ENCODE data around the gene AAK1. TPM values are rescaled to one million over a fixed set of nuclear protein-coding genes. Genes with fewer than 3 reads are reported as not detected.
"Not testable (repeated sequence)": the region's sequence is repeated elsewhere in the genome, so short reads cannot be mapped to it uniquely, and the experiment has no call there.

AAK1 gene
- total RNA-seq, 3 donors from 2014 or later (not counting 1 experiment from before 2014, with no cell fraction given) = 174 to 249 (median 204) TPM

DNA sequence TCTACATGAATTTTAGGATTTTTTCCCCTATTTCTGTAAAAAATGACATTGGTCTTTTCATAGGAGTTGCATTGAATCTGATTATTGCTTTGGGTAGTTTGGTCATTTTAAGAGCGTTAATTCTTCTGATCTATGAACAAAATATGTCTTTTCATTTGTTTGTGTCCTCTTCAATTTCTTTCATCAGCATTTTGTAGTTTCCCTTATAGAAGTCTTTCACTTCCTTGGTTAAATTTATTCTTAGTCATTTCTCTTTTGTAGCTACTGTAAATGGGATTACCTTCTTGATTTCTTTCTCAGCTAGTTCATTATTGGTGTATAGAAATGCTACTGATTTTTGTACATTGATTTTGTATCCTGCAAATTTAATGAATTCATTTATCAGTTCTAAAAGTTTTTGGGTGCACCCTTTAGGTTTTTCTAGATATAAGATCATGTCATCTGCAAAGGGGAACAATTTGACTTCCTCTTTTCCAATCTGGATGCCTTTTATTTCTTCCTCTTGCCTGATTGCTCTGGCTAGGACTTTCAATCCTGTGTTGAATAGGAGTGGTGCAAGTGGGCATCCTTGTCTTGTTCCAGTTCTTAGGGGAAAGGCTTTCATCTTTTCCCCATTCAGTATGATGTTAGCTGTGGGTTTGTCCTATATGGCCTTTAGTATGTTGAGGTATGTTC lies 36.6 kb upstream of the AAK1 start:
- no peaks in the 10 kb centered on the region for H3K36me3 ChIP-seq (ENCODE audit: control insufficient read depth, insufficient read depth, low read length)
- H3K4me3 Mint-ChIP-seq = no peak overlapping the region
- H3K9me3 ChIP-seq (ENCODE audit: control insufficient read depth, insufficient read depth, low read length) = no peaks in the 10 kb centered on the region
- TF ChIP-seq, protein P1, sequence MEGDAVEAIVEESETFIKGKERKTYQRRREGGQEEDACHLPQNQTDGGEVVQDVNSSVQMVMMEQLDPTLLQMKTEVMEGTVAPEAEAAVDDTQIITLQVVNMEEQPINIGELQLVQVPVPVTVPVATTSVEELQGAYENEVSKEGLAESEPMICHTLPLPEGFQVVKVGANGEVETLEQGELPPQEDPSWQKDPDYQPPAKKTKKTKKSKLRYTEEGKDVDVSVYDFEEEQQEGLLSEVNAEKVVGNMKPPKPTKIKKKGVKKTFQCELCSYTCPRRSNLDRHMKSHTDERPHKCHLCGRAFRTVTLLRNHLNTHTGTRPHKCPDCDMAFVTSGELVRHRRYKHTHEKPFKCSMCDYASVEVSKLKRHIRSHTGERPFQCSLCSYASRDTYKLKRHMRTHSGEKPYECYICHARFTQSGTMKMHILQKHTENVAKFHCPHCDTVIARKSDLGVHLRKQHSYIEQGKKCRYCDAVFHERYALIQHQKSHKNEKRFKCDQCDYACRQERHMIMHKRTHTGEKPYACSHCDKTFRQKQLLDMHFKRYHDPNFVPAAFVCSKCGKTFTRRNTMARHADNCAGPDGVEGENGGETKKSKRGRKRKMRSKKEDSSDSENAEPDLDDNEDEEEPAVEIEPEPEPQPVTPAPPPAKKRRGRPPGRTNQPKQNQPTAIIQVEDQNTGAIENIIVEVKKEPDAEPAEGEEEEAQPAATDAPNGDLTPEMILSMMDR (IDR thresholded peaks at IDR 0.05) = no peak
- ATAC-seq = no peak
- no peaks in the 10 kb centered on the region for H3K27me3 ChIP-seq (ENCODE audit: control insufficient read depth, insufficient read depth, low read length)
- H3K4me1 Mint-ChIP-seq = peaks cover 16 to 20% of the 10 kb centered on the region in 2 donors
- no peak overlapping the region for H3K4me3 ChIP-seq (ENCODE audit: low read length)
- WGBS (ENCODE audit: insufficient coverage) = no CpG with 5 or more reads among the region's 1 CpG
- H3K27ac Mint-ChIP-seq = no peak overlapping the region
- no peaks in the 10 kb centered on the region for H3K4me1 ChIP-seq (ENCODE audit: control insufficient read depth, insufficient read depth, low read length)
- intact Hi-C loops (cut with micrococcal nuclease) = no loop called here
- H3K27ac ChIP-seq (ENCODE audit: low read length) = no peak overlapping the region
- H3K36me3 Mint-ChIP-seq = no peaks in the 10 kb centered on the region
- no peaks in the 10 kb centered on the region for H3K9me3 Mint-ChIP-seq
- no peak for DNase-seq
- no peaks in the 10 kb centered on the region for H3K27me3 Mint-ChIP-seq (ENCODE audit: low read depth in 2 of 2)

- WGBS (ENCODE audit: insufficient coverage) = 72% methylated on average over 5 of the region's 5 CpGs
- intact Hi-C loops (cut with micrococcal nuclease) = no loop called here
- H3K4me1 Mint-ChIP-seq = no peaks in the 10 kb centered on the region
- TF ChIP-seq, protein P1 (IDR thresholded peaks at IDR 0.05) = no peak
- Histone ChIP-seq H3K36me3 (ENCODE audit: control insufficient read depth, insufficient read depth, low read length) (no peaks in the 10 kb centered on the region), H3K4me3 (ENCODE audit: low read length) (no peak overlapping the region), H3K9me3 (ENCODE audit: control insufficient read depth, insufficient read depth, low read length) (no peaks in the 10 kb centered on the region), H3K27me3 (ENCODE audit: control insufficient read depth, insufficient read depth, low read length) (no peaks in the 10 kb centered on the region), H3K4me1 (ENCODE audit: control insufficient read depth, insufficient read depth, low read length) (no peaks in the 10 kb centered on the region), H3K27ac (ENCODE audit: low read length) (no peak overlapping the region)
- no peak overlapping the region for H3K27ac Mint-ChIP-seq
- H3K9me3 Mint-ChIP-seq = no peaks in the 10 kb centered on the region
- H3K27me3 Mint-ChIP-seq (ENCODE audit: low read depth in 2 of 2) = no peaks in the 10 kb centered on the region
- no peak for ATAC-seq
- H3K4me3 Mint-ChIP-seq = no peak overlapping the region
- DNase-seq = no peak
- no peaks in the 10 kb centered on the region for H3K36me3 Mint-ChIP-seq
Observed at GRCh38 chr2:69677914-69678313, 34.4 kb upstream of the AAK1 start.

DNA sequence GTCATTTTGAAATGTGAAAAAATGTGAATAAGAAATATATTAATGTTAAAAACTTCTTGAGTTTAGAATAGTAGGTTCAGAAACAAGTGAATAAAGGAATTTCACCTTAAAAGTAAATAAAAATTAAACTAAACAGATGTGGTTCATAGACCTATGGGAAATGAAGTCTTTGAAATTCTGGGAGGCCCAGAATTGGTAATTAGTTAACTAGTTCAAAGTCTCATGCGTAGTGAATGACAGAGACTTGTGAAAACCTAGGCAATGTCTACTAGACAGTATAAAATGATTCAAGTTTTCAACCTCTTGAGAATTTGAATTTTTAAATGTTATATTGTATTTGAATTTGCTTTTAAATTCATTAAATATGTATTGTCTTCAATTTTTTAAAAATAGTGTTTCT lies 32.6 kb upstream of the AAK1 start:
- H3K27ac Mint-ChIP-seq = no peak overlapping the region
- DNase-seq = no peak
- H3K4me3 ChIP-seq (ENCODE audit: low read length) = no peak overlapping the region
- H3K4me1 Mint-ChIP-seq = no peaks in the 10 kb centered on the region
- intact Hi-C loops (cut with micrococcal nuclease) = no loop called here
- no peaks in the 10 kb centered on the region for H3K27me3 ChIP-seq (ENCODE audit: control insufficient read depth, insufficient read depth, low read length)
- no peaks in the 10 kb centered on the region for H3K27me3 Mint-ChIP-seq (ENCODE audit: low read depth in 2 of 2)
- no peak overlapping the region for H3K27ac ChIP-seq (ENCODE audit: low read length)
- TF ChIP-seq, protein P1 (IDR thresholded peaks at IDR 0.05) = no peak
- WGBS (ENCODE audit: insufficient coverage) = 100% methylated on average over 1 of the region's 1 CpG
- no peak for ATAC-seq
- H3K9me3 ChIP-seq (ENCODE audit: control insufficient read depth, insufficient read depth, low read length) = no peaks in the 10 kb centered on the region
- no peaks in the 10 kb centered on the region for H3K9me3 Mint-ChIP-seq
- H3K4me1 ChIP-seq (ENCODE audit: control insufficient read depth, insufficient read depth, low read length) = no peaks in the 10 kb centered on the region
- no peak overlapping the region for H3K4me3 Mint-ChIP-seq
- no peaks in the 10 kb centered on the region for H3K36me3 ChIP-seq (ENCODE audit: control insufficient read depth, insufficient read depth, low read length)
- no peaks in the 10 kb centered on the region for H3K36me3 Mint-ChIP-seq

GRCh38 chr2:69674316-69674670 lies 30.8 kb upstream of the AAK1 start:
- Mint-ChIP-seq H3K4me1 (peaks cover 0 to 5% of the 10 kb centered on the region in 2 donors), H3K4me3 (no peak overlapping the region), H3K27me3 (ENCODE audit: low read depth in 2 of 2) (no peaks in the 10 kb centered on the region), H3K27ac (no peak overlapping the region), H3K36me3 (no peaks in the 10 kb centered on the region), H3K9me3 (no peaks in the 10 kb centered on the region)
- TF ChIP-seq, protein P1 (IDR thresholded peaks at IDR 0.05) = no peak
- Histone ChIP-seq H3K4me1 (ENCODE audit: control insufficient read depth, insufficient read depth, low read length) (no peaks in the 10 kb centered on the region), H3K27me3 (ENCODE audit: control insufficient read depth, insufficient read depth, low read length) (no peaks in the 10 kb centered on the region), H3K4me3 (ENCODE audit: low read length) (no peak overlapping the region), H3K36me3 (ENCODE audit: control insufficient read depth, insufficient read depth, low read length) (no peaks in the 10 kb centered on the region), H3K27ac (ENCODE audit: low read length) (no peak overlapping the region), H3K9me3 (ENCODE audit: control insufficient read depth, insufficient read depth, low read length) (no peaks in the 10 kb centered on the region)
- ATAC-seq (no peak), DNase-seq (no peak)
- intact Hi-C loops (cut with micrococcal nuclease) = no loop called here
- whole genome bisulfite sequencing (ENCODE audit: insufficient coverage) = 92% methylated on average over 2 of the region's 2 CpGs

DNA sequence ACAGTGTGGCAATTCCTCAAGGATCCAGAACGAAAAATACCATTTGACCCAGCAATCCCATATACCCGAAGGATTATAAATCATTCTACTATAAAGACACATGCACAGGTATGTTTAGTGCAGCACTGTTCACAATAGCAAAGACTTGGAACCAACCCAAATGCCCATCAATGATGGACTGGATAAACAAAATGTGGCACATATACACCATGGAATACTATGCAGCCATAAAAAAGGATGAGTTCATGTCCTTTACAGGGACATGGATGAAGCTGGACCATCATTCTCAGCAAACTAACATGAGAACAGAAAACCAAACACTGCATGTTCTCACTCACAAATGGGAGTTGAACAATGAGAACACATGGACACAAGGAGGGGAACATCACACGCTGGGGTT lies 29.6 kb upstream of the AAK1 start:
- H3K27ac ChIP-seq (ENCODE audit: low read length); ATAC-seq; H3K27me3 Mint-ChIP-seq (ENCODE audit: low read depth in 2 of 2); H3K4me3 ChIP-seq (ENCODE audit: low read length); H3K36me3 Mint-ChIP-seq; intact Hi-C loops (cut with micrococcal nuclease); H3K4me3 Mint-ChIP-seq; H3K4me1 ChIP-seq (ENCODE audit: control insufficient read depth, insufficient read depth, low read length); H3K4me1 Mint-ChIP-seq; H3K27ac Mint-ChIP-seq; DNase-seq; H3K9me3 Mint-ChIP-seq; H3K27me3 ChIP-seq (ENCODE audit: control insufficient read depth, insufficient read depth, low read length); H3K9me3 ChIP-seq (ENCODE audit: control insufficient read depth, insufficient read depth, low read length); H3K36me3 ChIP-seq (ENCODE audit: control insufficient read depth, insufficient read depth, low read length): not testable (repeated sequence)
- 95% methylated on average over 2 of the region's 3 CpGs for WGBS (ENCODE audit: insufficient coverage)

Data from natural killer cell (primary cell).